Astrocyte of the cerebellum (primary cell): ENCODE measurements around the gene NACC2.

Experiments
- DNase-seq: peaks from one replicate; pipeline ENCODE4 v3.0.0-alpha.2; 2011; ENCODE audit warnings: low read depth
- H3K4me3 ChIP-seq: 2 replicates; pipeline ENCODE4 v1.5.1; 2011; ENCODE audit warnings: mild to moderate bottlenecking, low read depth, low read length, moderate library complexity
- CTCF ChIP-seq: IDR thresholded peaks from 2 replicates; pipeline ENCODE4 v1.5.1; 2012; ENCODE audit warnings: low read length, low read depth, moderate library complexity, mild to moderate bottlenecking; ENCODE audit errors: missing control alignments
- in situ Hi-C: cut with HindIII; loops from 2 replicates; pipeline ENCODE4 v1.10.0; 2017; ENCODE audit warnings: low sequenced_read_pairs

Gene NACC2

GRCh38 chr9:136019681-136020060 is 75.4 kb downstream of the NACC2 start:
- TF ChIP-seq CTCF: no peak
- no peak overlapping the region for H3K4me3 ChIP-seq
- no peak for DNase-seq
- in situ Hi-C loops: no loop called here

DNA sequence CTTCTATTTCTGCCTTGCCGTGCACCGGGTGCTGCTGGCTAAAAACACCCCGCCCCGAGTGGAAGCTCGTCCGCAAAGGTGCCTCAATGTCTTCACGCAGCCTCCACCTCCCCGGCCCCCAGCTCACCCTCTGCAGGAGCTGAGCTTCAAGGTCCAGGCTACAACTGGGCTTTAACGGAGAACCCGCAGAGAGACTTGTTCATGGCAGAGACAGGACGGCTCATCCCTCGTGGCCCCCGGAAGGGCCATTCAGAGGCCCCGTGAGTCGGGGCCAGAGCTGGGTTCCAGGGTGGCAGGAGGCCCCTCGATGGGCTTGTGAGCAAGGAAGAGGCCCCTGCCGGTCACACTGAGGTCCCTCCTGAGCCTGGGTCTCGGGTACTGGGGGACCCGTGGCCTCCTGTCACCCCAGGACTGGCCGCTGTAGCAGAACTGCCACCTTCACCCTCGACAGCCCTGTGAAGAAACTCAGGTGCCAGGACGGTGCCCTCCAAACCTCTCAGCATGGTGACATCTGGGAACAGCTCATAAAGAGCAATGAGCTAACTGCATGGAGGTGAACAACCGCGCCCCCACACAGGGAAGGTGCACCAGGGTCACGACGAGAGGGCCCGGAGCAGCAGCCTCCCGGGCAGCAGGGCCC is 75.9 kb downstream of the NACC2 start:
- in situ Hi-C loops: no loop called here
- no peak for DNase-seq
- TF ChIP-seq CTCF: no peak
- H3K4me3 ChIP-seq: no peak overlapping the region

DNA sequence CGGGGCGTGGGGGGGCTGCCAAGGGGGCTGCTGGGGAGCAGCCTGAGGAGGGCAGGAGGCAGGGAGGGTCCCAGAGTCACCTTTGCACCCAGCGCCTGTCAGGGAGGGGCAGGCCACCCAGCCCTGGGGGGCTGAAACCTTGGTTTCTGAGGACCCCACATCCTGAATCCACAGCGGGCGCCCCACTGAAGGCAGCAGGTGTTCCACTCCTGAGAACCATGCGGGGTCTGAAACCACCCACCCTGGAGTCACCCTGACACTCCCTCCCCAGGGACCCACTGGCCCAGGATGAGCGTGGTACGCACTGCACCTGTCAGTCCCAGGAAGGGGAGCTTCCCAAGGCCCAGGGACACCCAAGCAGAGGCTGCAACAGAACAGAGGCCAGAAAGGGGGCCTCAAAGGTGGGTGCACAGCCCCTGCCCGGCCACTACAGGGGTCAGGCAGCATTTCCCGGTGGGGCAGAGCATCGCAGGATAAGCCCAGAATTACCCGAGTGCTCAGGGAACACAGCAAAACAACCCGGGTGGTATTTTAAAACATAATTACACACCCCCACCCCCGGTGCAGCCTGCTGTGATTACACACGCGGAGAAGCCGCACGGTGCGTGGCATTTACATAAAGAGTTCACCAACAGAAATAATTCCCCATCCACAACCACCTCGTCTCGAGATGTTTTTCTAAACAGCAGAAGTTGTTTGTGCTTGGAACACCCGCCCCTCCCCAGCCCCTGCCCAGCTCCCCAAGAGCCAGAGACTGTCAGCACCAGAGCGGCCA is 76.6 kb downstream of the NACC2 start:
- in situ Hi-C loops: no loop called here
- H3K4me3 ChIP-seq: no peak overlapping the region
- no peak for TF ChIP-seq CTCF
- DNase-seq: no peak

DNA sequence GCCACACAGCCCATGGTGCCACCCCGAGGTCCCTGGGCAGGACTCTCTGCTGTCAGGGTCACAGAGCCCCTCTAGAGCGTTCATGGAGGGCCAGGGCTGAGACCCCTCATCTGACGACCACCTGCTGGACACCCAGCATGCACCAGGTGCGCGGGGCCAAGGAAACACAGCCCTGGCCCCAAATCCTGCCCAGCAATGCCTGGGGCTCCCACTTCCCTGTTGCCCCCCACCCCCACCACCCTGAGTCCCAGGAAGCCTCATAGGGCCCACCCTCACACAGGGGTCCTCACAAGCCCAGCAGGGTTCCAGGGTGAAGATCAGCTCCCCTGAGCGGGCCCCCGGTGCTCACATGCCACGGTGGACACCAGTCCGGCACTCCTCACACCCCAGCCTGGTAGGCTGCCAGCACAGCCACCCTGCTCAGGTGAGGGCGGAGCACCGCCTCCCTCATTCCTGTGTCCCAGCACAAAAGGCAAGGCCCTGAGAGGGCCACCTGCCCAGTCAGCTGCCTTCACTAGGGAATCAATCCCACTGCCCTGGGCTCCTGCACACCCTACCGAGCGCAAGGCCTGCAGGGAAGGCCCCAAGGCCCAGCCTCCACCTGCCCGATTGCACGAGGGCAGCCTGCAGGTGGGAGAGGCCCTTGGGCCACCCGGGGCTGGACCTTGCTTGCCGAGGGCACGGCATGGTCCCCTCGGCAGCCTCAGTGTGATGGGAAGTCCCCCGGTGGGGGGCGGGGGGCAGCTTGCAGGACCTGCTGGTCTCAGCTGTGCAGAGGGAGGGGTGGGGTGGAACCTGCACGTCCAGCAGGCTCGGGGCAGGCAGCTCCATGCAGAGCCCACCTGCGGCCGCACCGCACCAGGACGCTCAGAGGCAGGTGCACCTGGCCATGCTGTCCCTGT is 77.5 kb downstream of the NACC2 start:
- in situ Hi-C loops: no loop called here
- DNase-seq: no peak
- no peak overlapping the region for H3K4me3 ChIP-seq
- no peak for TF ChIP-seq CTCF

DNA sequence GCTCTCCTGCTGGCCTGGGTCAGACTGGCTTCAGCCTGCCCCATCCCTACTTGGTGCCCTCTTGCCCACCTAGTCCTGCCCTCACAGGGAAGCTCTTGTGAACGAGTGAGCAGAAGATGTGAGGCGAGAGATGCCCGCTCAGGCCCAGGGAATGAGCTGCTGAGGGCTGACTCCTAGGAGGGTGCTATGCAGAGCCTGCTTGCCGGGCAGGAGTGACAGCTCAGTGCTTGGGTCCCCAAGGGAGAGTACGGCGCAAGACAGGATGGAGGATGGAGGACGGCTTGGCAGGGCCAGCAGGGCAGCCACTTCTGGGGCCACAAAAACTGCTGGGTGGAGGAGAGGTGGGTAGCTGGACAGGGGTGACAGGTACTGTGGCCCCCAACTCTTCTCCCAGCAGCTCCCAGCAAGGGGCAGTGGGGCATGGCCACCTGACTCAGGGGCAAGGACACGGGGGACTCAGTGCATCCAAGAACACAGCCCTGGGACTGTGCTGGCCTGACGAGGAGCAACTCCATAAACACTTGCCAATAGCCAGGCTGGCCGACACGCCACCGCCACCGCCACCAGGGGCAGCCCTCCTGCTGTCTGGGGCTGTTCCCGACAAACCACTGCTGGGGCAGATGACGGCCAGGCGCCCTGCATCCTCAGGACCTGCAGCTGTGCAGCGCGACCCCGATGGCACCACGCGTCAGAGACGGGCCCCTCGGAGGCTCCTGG is 78.4 kb downstream of the NACC2 start:
- DNase-seq: no peak
- in situ Hi-C loops: no loop called here
- H3K4me3 ChIP-seq: no peak overlapping the region
- no peak for TF ChIP-seq CTCF
